RWPE2 (cell line): ENCODE measurements around the gene TRIM37.

Experiments
- ATAC-seq: fragments of 200-7000 bp; cut with Tn5 transposase; 3 replicates; pipeline ENCODE4 v1.9.1; 2021; ENCODE audit warnings: low read depth
- DNase-seq: peaks from one replicate; pipeline ENCODE4 v3.0.0-alpha.2; 2020; ENCODE audit warnings: low spot score
- H3K27ac ChIP-seq: fragments of 450-650 bp; 2 replicates; pipeline ENCODE4 v1.5.1; 2017; ENCODE audit warnings: mild to moderate bottlenecking; ENCODE audit not compliant: poor library complexity, severe bottlenecking
- H3K27me3 ChIP-seq: fragments of 250-450 bp; sonication (Bioruptor Pico); 2 replicates; pipeline ENCODE4 v1.5.1; 2021; ENCODE audit warnings: mild to moderate bottlenecking, moderate library complexity; ENCODE audit not compliant: insufficient read depth, poor library complexity, severe bottlenecking
- H3K36me3 ChIP-seq: fragments of 250-450 bp; sonication (Bioruptor Pico); 2 replicates; pipeline ENCODE4 v1.5.1; 2020; ENCODE audit warnings: low read depth, mild to moderate bottlenecking, moderate library complexity
- H3K4me1 ChIP-seq: fragments of 250-450 bp; sonication (Bioruptor Pico); 2 replicates; pipeline ENCODE4 v1.5.1; 2021; ENCODE audit warnings: mild to moderate bottlenecking, moderate library complexity; ENCODE audit not compliant: insufficient read depth, poor library complexity, severe bottlenecking
- H3K4me3 ChIP-seq: fragments of 250-450 bp; sonication (Bioruptor Pico); 2 replicates; pipeline ENCODE4 v1.5.1; 2021; ENCODE audit warnings: mild to moderate bottlenecking, moderate library complexity; ENCODE audit not compliant: severe bottlenecking
- H3K9me3 ChIP-seq: fragments of 250-450 bp; sonication (Bioruptor Pico); 2 replicates; pipeline ENCODE4 v1.5.1; 2021; ENCODE audit warnings: mild to moderate bottlenecking, moderate library complexity; ENCODE audit not compliant: severe bottlenecking
- CTCF ChIP-seq: fragments of 450-650 bp; IDR thresholded peaks from one replicate; pipeline ENCODE4 v1.5.1; 2017; ENCODE audit warnings: mild to moderate bottlenecking, moderate library complexity; ENCODE audit not compliant: poor library complexity, severe bottlenecking

Gene TRIM37

GRCh38 chr17:59018019-59018418, 88.7 kb downstream of the TRIM37 start:
- H3K4me1 ChIP-seq: no peaks in the 10 kb centered on the region
- no peaks in the 10 kb centered on the region for H3K27me3 ChIP-seq
- DNase-seq (no peak), ATAC-seq (no peak)
- no peak for TF ChIP-seq CTCF
- no peak overlapping the region for H3K27ac ChIP-seq
- H3K4me3 ChIP-seq: no peak overlapping the region
- H3K36me3 ChIP-seq: peaks cover 48% of the 10 kb centered on the region
- H3K9me3 ChIP-seq: no peaks in the 10 kb centered on the region

- Histone ChIP-seq H3K27ac (no peak overlapping the region), H3K9me3 (no peaks in the 10 kb centered on the region), H3K36me3 (peaks cover 63% of the 10 kb centered on the region), H3K4me3 (no peak overlapping the region), H3K4me1 (no peaks in the 10 kb centered on the region), H3K27me3 (no peaks in the 10 kb centered on the region)
- TF ChIP-seq CTCF: no peak
- no peak for ATAC-seq
- DNase-seq: no peak
Measured at GRCh38 chr17:59011975-59012374, 94.7 kb downstream of the TRIM37 start.

GRCh38 chr17:59010026-59010425, 96.7 kb downstream of the TRIM37 start:
- Histone ChIP-seq H3K36me3 (peaks cover 53% of the 10 kb centered on the region), H3K4me1 (no peaks in the 10 kb centered on the region), H3K9me3 (no peaks in the 10 kb centered on the region), H3K27ac (no peak overlapping the region), H3K4me3 (no peak overlapping the region), H3K27me3 (no peaks in the 10 kb centered on the region)
- no peak for DNase-seq
- ATAC-seq: no peak
- no peak for TF ChIP-seq CTCF

GRCh38 chr17:59008737-59009136, 97.9 kb downstream of the TRIM37 start:
- no peak overlapping the region for H3K4me3 ChIP-seq
- H3K9me3 ChIP-seq: no peaks in the 10 kb centered on the region
- no peaks in the 10 kb centered on the region for H3K4me1 ChIP-seq
- no peak overlapping the region for H3K27ac ChIP-seq
- DNase-seq (no peak), ATAC-seq (no peak)
- H3K27me3 ChIP-seq: no peaks in the 10 kb centered on the region
- no peak for TF ChIP-seq CTCF
- H3K36me3 ChIP-seq: peaks cover 59% of the 10 kb centered on the region

- Histone ChIP-seq H3K27me3 (no peaks in the 10 kb centered on the region), H3K27ac (no peak overlapping the region), H3K36me3 (peaks cover 55% of the 10 kb centered on the region), H3K9me3 (no peaks in the 10 kb centered on the region), H3K4me3 (no peak overlapping the region), H3K4me1 (no peaks in the 10 kb centered on the region)
- TF ChIP-seq CTCF: no peak
- DNase-seq (no peak), ATAC-seq (no peak)
Measured at GRCh38 chr17:59007995-59008394, 98.7 kb downstream of the TRIM37 start.
